SK-N-MC (cell line): ENCODE measurements around the gene CTTNBP2.

ENCODE experiments used
- EZH2 ChIP-seq: fragments of 200-600 bp; sonication (generic); IDR thresholded peaks from one replicate; pipeline ENCODE4 v1.6.1; 2017; ENCODE audit warnings: antibody characterized with exemption
- POLR2AphosphoS5 ChIP-seq: IDR thresholded peaks from 2 replicates; pipeline ENCODE4 v1.6.1; 2012; ENCODE audit warnings: mild to moderate bottlenecking, low read depth, low read length, borderline replicate concordance

DNA sequence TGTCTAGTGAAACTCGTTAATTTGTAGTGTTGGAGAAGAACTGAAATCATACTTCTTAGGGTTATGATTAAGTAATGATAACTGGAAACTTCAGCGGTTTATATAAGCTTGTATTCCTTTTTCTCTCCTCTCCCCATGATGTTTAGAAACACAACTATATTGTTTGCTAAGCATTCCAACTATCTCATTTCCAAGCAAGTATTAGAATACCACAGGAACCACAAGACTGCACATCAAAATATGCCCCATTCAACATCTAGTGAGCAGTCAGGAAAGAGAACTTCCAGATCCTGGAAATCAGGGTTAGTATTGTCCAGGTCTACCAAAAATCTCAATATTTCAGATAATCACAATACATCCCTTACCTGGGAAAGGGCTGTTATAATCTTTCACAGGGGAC is 205.8 kb downstream of the CTTNBP2 start:
- no peak for TF ChIP-seq EZH2
- no peak for TF ChIP-seq POLR2AphosphoS5
